Parathyroid adenoma (tissue), 2 donors: ENCODE results near the gene GPR32.
A peak's percentile ranks its signal among the peaks of the same experiment; 100 is the strongest.

Experiments used
- H2AFZ ChIP-seq: fragments of 300-600 bp; sonication (generic); one replicate; pipeline ENCODE4 v1.7.0; 2017; ENCODE audit warnings: antibody characterized with exemption, mild to moderate bottlenecking
- H3K27ac ChIP-seq: fragments of 300-600 bp; sonication (generic); one replicate; pipeline ENCODE4 v1.7.0; 2017
- H3K27me3 ChIP-seq: fragments of 300-600 bp; sonication (generic); one replicate; pipeline ENCODE4 v1.7.0; 2017; ENCODE audit warnings: low read length; ENCODE audit not compliant: control insufficient read depth, insufficient read depth
- H3K36me3 ChIP-seq: fragments of 300-600 bp; sonication (generic); one replicate; pipeline ENCODE4 v1.7.0; 2017; ENCODE audit warnings: low read length; ENCODE audit not compliant: control insufficient read depth, insufficient read depth
- H3K4me1 ChIP-seq: fragments of 300-600 bp; sonication (generic); one replicate; pipeline ENCODE4 v1.7.0; 2017; ENCODE audit warnings: control low read depth
- H3K4me2 ChIP-seq: fragments of 300-600 bp; sonication (generic); one replicate; pipeline ENCODE4 v1.7.0; 2017; ENCODE audit warnings: low read length
- H3K4me3 ChIP-seq: fragments of 300-600 bp; sonication (generic); one replicate; pipeline ENCODE4 v1.7.0; 2017; ENCODE audit warnings: low read depth, low read length
- H3K79me2 ChIP-seq: fragments of 300-600 bp; sonication (generic); one replicate; pipeline ENCODE4 v1.7.0; 2017; ENCODE audit warnings: control low read depth
- H3K9ac ChIP-seq: fragments of 300-600 bp; sonication (generic); one replicate; pipeline ENCODE4 v1.7.0; 2017; ENCODE audit warnings: mild to moderate bottlenecking
- H3K9me3 ChIP-seq: fragments of 300-600 bp; sonication (generic); one replicate; pipeline ENCODE4 v1.7.0; 2017; ENCODE audit warnings: low read length; ENCODE audit not compliant: control insufficient read depth
- CTCF ChIP-seq: fragments of 300-600 bp; sonication (generic); IDR thresholded peaks from one replicate; pipeline ENCODE4 v1.7.0; 2017; ENCODE audit warnings: antibody characterized with exemption, mild to moderate bottlenecking
- donor health status: primary hyperparathyroidism.

GPR32 gene

GRCh38 chr19:50799547-50799851, 29.2 kb downstream of the GPR32 start:
- H2AFZ ChIP-seq = no peak overlapping the region
- H3K79me2 ChIP-seq = peaks cover 12% of the 10 kb centered on the region
- no peak overlapping the region for H3K27ac ChIP-seq
- TF ChIP-seq CTCF = no peak
- no peak overlapping the region for H3K4me2 ChIP-seq
- no peak overlapping the region for H3K9ac ChIP-seq
- no peaks in the 10 kb centered on the region for H3K9me3 ChIP-seq
- no peaks in the 10 kb centered on the region for H3K27me3 ChIP-seq
- no peaks in the 10 kb centered on the region for H3K36me3 ChIP-seq
- H3K4me1 ChIP-seq = peaks cover 9% of the 10 kb centered on the region
- H3K4me3 ChIP-seq = no peak overlapping the region

- Histone ChIP-seq H3K4me3 (no peak overlapping the region), H3K9ac (no peak overlapping the region), H3K9me3 (no peaks in the 10 kb centered on the region), H3K79me2 (peaks cover 12% of the 10 kb centered on the region), H3K36me3 (no peaks in the 10 kb centered on the region), H3K27me3 (no peaks in the 10 kb centered on the region), H2AFZ (no peak overlapping the region), H3K4me1 (peaks cover 9% of the 10 kb centered on the region), H3K4me2 (no peak overlapping the region), H3K27ac (no peak overlapping the region)
- TF ChIP-seq CTCF = no peak
These were observed 30.8 kb downstream of the GPR32 start for GRCh38 chr19:50801107-50801506.

GRCh38 chr19:50803633-50804419, 33.6 kb downstream of the GPR32 start:
- Histone ChIP-seq H3K27me3 (no peaks in the 10 kb centered on the region), H3K9ac (peak overlapping the region; percentile 56), H3K79me2 (peaks cover 12% of the 10 kb centered on the region), H3K27ac (peak overlapping the region; percentile 97), H3K4me3 (peak overlapping the region; percentile 81), H3K9me3 (no peaks in the 10 kb centered on the region), H2AFZ (peak overlapping the region; percentile 85), H3K36me3 (no peaks in the 10 kb centered on the region), H3K4me1 (peaks cover 9% of the 10 kb centered on the region), H3K4me2 (peak overlapping the region; percentile 83)
- no peak for TF ChIP-seq CTCF

- Histone ChIP-seq H3K9me3 (no peaks in the 10 kb centered on the region), H3K4me1 (peaks cover 9% of the 10 kb centered on the region), H3K79me2 (peaks cover 12% of the 10 kb centered on the region), H3K27ac (peak overlapping the region; percentile 97), H3K4me2 (peak overlapping the region; percentile 83), H3K27me3 (no peaks in the 10 kb centered on the region), H3K9ac (peak overlapping the region; percentile 56), H3K36me3 (no peaks in the 10 kb centered on the region), H3K4me3 (peak overlapping the region; percentile 81), H2AFZ (peak overlapping the region; percentile 85)
- TF ChIP-seq CTCF = no peak
These were observed 34.4 kb downstream of the GPR32 start for GRCh38 chr19:50804420-50805272.
